Muscle layer of duodenum (tissue), 2 donors: Measurements from ENCODE around the gene ACAN.

Experiments used
- H3K27ac ChIP-seq: one replicate; pipeline ENCODE4 v1.7.0; 2013; ENCODE audit warnings: mild to moderate bottlenecking, low read length
- H3K27me3 ChIP-seq: one replicate; pipeline ENCODE4 v1.7.0; 2013; ENCODE audit warnings: low read depth, mild to moderate bottlenecking, control low read depth, low read length
- H3K36me3 ChIP-seq, 2 donors: one replicate each; pipeline ENCODE4 v1.7.0; 2013; ENCODE audit warnings: low read length in 2 of 2, control low read depth in 1 of 2, mild to moderate bottlenecking in 1 of 2; ENCODE audit not compliant: insufficient read depth in 2 of 2, control insufficient read depth in 1 of 2
- H3K4me1 ChIP-seq, 2 donors: one replicate each; pipeline ENCODE4 v1.7.0; 2013; ENCODE audit warnings: low read length in 2 of 2, mild to moderate bottlenecking in 2 of 2, control low read depth in 1 of 2, moderate library complexity in 1 of 2; ENCODE audit not compliant: insufficient read depth in 2 of 2, control insufficient read depth in 1 of 2
- H3K4me3 ChIP-seq, 2 donors: one replicate each; pipeline ENCODE4 v1.7.0; 2013; ENCODE audit warnings: low read length in 2 of 2, low read depth in 1 of 2, mild to moderate bottlenecking in 1 of 2
- H3K9me3 ChIP-seq, 2 donors: one replicate each; pipeline ENCODE4 v1.7.0; 2013; ENCODE audit warnings: low read length in 2 of 2, control low read depth in 1 of 2, mild to moderate bottlenecking in 1 of 2; ENCODE audit not compliant: control insufficient read depth in 1 of 2
- donor health status: healthy.

Gene ACAN

GRCh38 chr15:88802250-88802990 is 816 bp upstream of the ACAN start:
- Histone ChIP-seq H3K4me1 (no peaks in the 10 kb centered on the region), H3K9me3 (no peaks in the 10 kb centered on the region), H3K4me3 (no peak overlapping the region), H3K27me3 (peaks cover 20% of the 10 kb centered on the region), H3K36me3 (no peaks in the 10 kb centered on the region), H3K27ac (no peak overlapping the region)

- H3K4me1 ChIP-seq = no peaks in the 10 kb centered on the region
- peaks cover 20% of the 10 kb centered on the region for H3K27me3 ChIP-seq
- no peaks in the 10 kb centered on the region for H3K9me3 ChIP-seq
- H3K27ac ChIP-seq = no peak overlapping the region
- no peak overlapping the region for H3K4me3 ChIP-seq
- no peaks in the 10 kb centered on the region for H3K36me3 ChIP-seq
Measured at GRCh38 chr15:88802991-88803240, 320 bp upstream of the ACAN start.

- no peak overlapping the region for H3K4me3 ChIP-seq
- no peak overlapping the region for H3K27ac ChIP-seq
- no peaks in the 10 kb centered on the region for H3K4me1 ChIP-seq
- H3K36me3 ChIP-seq = no peaks in the 10 kb centered on the region
- peaks cover 20% of the 10 kb centered on the region for H3K27me3 ChIP-seq
- H3K9me3 ChIP-seq = no peaks in the 10 kb centered on the region
Measured at GRCh38 chr15:88803920-88804247, 648 bp downstream of the ACAN start.

- H3K27me3 ChIP-seq = peaks cover 20% of the 10 kb centered on the region
- H3K4me3 ChIP-seq = no peak overlapping the region
Measured at GRCh38 chr15:88804257-88804656, 1.0 kb downstream of the ACAN start.

GRCh38 chr15:88805031-88805780 is 2.0 kb downstream of the ACAN start:
- Histone ChIP-seq H3K4me3 (no peak overlapping the region), H3K9me3 (no peaks in the 10 kb centered on the region), H3K4me1 (no peaks in the 10 kb centered on the region), H3K36me3 (no peaks in the 10 kb centered on the region), H3K27ac (no peak overlapping the region), H3K27me3 (peaks cover 24% of the 10 kb centered on the region)

More at GRCh38 chr15:88804257-88804656, 1.0 kb downstream of the ACAN start:
- H3K36me3 ChIP-seq = no peaks in the 10 kb centered on the region
- no peak overlapping the region for H3K27ac ChIP-seq
- H3K9me3 ChIP-seq = no peaks in the 10 kb centered on the region
- H3K4me1 ChIP-seq = no peaks in the 10 kb centered on the region

GRCh38 chr15:88810446-88810845 is 7.2 kb downstream of the ACAN start:
- Histone ChIP-seq H3K4me3 (no peak overlapping the region), H3K36me3 (no peaks in the 10 kb centered on the region), H3K9me3 (no peaks in the 10 kb centered on the region), H3K27ac (no peak overlapping the region), H3K4me1 (no peaks in the 10 kb centered on the region), H3K27me3 (peaks cover 9% of the 10 kb centered on the region)

- Histone ChIP-seq H3K9me3 (no peaks in the 10 kb centered on the region), H3K4me1 (no peaks in the 10 kb centered on the region), H3K4me3 (no peak overlapping the region), H3K27ac (no peak overlapping the region), H3K36me3 (no peaks in the 10 kb centered on the region), H3K27me3 (peaks cover 9% of the 10 kb centered on the region)
Measured at GRCh38 chr15:88812133-88812532, 8.9 kb downstream of the ACAN start.

- Histone ChIP-seq H3K4me3 (no peak overlapping the region), H3K36me3 (no peaks in the 10 kb centered on the region), H3K27me3 (peaks cover 9% of the 10 kb centered on the region), H3K27ac (no peak overlapping the region), H3K4me1 (no peaks in the 10 kb centered on the region), H3K9me3 (no peaks in the 10 kb centered on the region)
Measured at GRCh38 chr15:88813960-88814359, 10.7 kb downstream of the ACAN start.

GRCh38 chr15:88814393-88814792 is 11.2 kb downstream of the ACAN start:
- Histone ChIP-seq H3K4me1 (no peaks in the 10 kb centered on the region), H3K27ac (no peak overlapping the region), H3K4me3 (no peak overlapping the region), H3K9me3 (no peaks in the 10 kb centered on the region), H3K36me3 (no peaks in the 10 kb centered on the region), H3K27me3 (peaks cover 9% of the 10 kb centered on the region)

GRCh38 chr15:88818920-88819319 is 15.7 kb downstream of the ACAN start:
- Histone ChIP-seq H3K36me3 (no peaks in the 10 kb centered on the region), H3K27me3 (no peaks in the 10 kb centered on the region)

GRCh38 chr15:88821993-88822392 is 18.8 kb downstream of the ACAN start:
- Histone ChIP-seq H3K4me1 (no peaks in the 10 kb centered on the region), H3K9me3 (no peaks in the 10 kb centered on the region), H3K27ac (no peak overlapping the region), H3K4me3 (no peak overlapping the region), H3K27me3 (no peaks in the 10 kb centered on the region), H3K36me3 (no peaks in the 10 kb centered on the region)

More at GRCh38 chr15:88818920-88819319, 15.7 kb downstream of the ACAN start:
- Histone ChIP-seq H3K9me3 (no peaks in the 10 kb centered on the region), H3K4me3 (no peak overlapping the region), H3K27ac (no peak overlapping the region), H3K4me1 (no peaks in the 10 kb centered on the region)

- Histone ChIP-seq H3K27me3 (no peaks in the 10 kb centered on the region), H3K36me3 (no peaks in the 10 kb centered on the region), H3K27ac (no peak overlapping the region), H3K4me1 (no peaks in the 10 kb centered on the region), H3K9me3 (no peaks in the 10 kb centered on the region), H3K4me3 (no peak overlapping the region)
Measured at GRCh38 chr15:88828791-88829190, 25.6 kb downstream of the ACAN start.
